ENCODE results near the gene CCL13.

Gene CCL13

GRCh38 chr17:34364751-34365150 is 8.5 kb downstream of the CCL13 start:
- DNase-seq, result no peak

GRCh38 chr17:34365340-34365739 is 9.1 kb downstream of the CCL13 start:
- no peak for DNase-seq

GRCh38 chr17:34366010-34366409 is 9.7 kb downstream of the CCL13 start:
- DNase-seq, result no peak

- DNase-seq, result no peak
These were observed 10.3 kb downstream of the CCL13 start for GRCh38 chr17:34366529-34367107.

GRCh38 chr17:34367486-34368195 is 11.4 kb downstream of the CCL13 start:
- no peak for DNase-seq

GRCh38 chr17:34368196-34368945 is 12.1 kb downstream of the CCL13 start:
- DNase-seq, result no peak

DNA sequence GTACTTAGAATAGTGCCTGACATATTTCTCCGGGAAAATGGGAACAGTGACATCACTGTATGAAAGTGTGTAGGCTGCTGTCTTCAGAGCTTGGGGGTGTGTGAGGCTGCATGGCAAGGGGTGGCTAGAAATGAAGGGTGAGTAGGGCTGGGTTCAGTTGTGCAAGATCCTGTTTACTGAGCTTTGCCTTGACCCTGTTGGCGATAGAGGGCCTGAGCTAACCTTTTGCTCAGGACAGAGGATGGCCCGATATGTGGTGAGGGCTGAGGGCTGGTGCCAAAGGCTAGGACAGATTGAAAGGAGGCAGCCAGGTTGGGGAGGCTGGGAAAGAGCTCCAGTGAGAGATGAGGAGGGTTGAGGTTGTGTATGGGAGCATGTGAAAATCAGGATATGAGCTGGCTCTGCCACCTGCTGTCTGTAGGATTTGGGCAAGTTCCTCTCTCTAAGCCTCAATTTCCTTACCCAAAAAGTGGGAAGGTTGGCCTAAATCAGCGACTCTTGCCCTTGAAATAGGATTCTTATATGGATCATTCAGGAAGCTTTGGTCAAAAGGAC is 12.7 kb downstream of the CCL13 start:
- DNase-seq, result no peak

GRCh38 chr17:34369571-34369970 is 13.3 kb downstream of the CCL13 start:
- no peak for DNase-seq

DNA sequence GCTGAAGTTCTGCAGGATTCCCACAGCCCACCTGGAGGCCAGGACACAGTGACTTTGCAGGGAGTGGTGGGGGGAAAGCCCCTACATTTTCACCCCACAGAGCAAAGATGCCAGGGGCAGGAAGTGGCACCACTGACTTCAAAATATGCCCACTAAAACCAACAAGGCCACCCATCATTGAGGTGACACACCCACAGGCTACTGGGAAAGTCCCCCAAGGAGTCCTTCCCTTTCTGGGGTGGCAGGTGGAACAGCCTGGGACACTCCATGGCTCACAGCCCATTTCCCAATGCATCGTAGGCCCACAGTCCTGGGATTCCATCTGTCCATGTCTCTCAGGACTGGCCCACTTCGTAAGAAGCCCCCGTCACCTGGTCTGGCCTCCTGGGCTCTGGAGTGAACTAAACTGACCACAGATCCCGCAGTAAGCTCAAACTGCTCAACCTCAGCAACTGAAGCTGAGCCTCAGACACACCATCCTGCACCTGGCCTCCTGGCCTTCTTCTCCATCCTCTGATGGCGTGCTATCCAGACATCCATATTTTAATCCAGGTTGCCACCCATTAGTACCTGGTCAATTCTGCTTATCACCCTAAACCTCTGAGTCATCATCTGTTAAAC is 14.2 kb downstream of the CCL13 start:
- DNase-seq, result no peak

- peak; percentile 19 for DNase-seq
These were observed 14.7 kb downstream of the CCL13 start for GRCh38 chr17:34370997-34371395.

- no peak for DNase-seq
These were observed 15.3 kb downstream of the CCL13 start for GRCh38 chr17:34371405-34372100.

DNA sequence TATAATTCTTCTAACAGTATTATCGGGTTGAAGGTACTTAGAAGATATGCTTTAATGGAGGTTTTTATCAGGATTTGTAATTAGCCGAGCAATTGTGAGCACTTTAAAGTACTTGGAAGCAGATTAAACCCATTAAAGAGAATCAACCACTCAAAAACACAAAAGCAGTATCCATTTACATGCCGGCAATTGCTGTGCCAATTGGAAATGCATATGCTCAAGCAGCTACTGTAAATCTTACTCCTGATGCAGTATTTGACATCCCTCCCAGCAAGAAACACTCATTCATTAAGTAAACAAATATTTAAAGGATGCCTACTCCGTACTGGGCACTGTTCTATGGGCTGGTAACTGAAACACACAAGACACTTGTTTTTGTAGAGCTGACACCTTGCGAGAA is 18.2 kb downstream of the CCL13 start:
- no peak for DNase-seq

- DNase-seq, result no peak
These were observed 19.2 kb downstream of the CCL13 start for GRCh38 chr17:34375426-34375997.

DNA sequence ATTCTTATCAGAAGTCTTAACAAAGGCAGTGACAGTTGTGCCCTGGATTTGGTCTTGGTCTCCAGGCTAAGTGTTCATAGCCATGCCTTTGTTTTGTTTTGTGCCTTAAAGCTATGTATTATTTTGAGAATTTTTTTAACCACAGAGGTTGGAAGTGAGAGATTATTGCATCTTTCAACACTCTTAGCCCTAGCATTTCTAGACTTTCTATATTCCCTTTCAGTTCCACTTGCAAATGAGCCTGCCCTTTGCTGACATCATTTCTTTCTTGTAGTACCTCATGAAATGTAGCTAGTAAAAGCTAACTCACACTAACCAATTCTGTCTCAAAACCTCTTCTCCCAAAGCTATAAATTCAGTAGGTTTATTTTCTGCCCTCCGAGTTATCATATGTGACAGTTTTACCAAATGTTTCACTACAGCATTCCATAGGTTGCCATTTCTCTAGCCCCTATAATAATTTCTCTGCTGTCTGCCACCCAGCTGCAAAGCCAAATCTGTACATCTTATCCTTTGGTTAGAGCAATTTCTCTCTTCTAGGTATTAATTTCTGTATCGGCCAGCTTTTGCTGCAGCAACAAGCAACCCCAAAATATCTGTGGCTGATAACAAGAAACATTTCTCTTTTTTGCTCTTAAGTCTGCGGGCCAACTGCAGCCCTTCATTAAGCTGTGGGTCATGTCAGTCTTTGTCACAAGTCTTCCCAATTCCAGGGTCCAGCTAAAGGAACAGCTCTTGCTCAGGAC is 21.0 kb downstream of the CCL13 start:
- DNase-seq, result no peak

DNA sequence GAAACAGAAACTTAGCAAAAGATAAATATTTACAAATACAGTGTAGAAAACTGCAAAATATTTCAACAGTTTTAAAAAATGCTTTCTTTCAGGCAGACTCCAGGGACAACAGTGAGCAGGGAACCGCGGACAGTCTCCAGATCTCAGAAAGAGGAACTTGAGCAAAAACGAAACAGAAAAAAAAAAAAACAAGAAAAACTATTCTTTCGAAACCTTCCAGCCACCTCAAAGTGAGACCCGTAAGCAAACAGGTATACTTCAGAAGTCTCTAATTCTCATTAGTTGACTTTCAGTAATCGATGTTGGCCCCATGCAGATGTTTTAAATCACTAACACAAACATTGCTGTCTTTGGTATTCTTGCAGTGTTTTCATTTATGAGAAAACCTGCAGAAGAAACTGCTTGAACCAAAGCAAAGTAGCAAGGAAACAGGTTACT is 22.4 kb downstream of the CCL13 start:
- DNase-seq, result peak; percentile 51

DNA sequence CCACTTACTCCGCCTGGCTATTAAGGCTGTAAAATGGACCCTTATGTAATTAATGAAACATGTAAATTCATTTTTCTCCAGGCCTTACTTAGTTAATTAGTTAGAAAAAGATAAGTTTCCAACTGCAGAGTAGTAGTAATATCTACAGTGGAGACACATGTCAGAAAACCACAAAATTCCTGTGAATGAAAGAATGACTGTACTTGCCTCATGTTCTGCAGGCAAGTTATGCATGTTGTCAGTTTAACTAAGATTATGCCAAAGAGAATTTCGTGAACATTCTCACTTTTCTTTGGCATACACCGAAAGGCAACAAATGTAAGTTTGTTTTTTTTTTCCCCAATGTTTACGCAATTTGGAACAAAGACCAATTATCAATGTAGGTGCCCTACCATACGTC is 23.6 kb downstream of the CCL13 start:
- DNase-seq, result no peak

DNA sequence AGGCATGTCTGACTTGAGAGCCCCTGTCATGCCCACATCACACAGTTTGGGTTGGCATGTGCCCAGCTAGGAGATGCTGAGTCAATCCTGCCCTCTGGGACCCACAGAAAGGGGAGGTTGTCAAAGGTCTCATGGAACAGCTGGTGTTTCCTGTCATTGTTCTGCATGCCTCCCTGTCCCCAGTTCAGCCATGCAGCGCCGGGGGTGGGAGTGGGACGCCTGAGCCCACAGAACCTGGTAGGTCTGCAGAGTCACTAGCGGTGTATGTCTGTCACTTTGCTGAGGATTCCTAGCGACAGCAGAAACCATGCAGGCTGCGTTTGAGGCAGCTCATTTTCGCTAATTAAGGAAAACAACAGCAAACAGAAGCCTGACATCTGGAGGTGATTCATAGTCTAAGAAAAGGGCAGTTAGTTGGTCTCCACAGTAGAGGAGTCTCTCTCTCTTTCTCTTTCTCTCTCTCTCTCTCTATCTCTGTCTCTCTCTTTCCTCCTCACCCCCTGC is 26.4 kb downstream of the CCL13 start:
- DNase-seq, result peak; percentile 73

DNA sequence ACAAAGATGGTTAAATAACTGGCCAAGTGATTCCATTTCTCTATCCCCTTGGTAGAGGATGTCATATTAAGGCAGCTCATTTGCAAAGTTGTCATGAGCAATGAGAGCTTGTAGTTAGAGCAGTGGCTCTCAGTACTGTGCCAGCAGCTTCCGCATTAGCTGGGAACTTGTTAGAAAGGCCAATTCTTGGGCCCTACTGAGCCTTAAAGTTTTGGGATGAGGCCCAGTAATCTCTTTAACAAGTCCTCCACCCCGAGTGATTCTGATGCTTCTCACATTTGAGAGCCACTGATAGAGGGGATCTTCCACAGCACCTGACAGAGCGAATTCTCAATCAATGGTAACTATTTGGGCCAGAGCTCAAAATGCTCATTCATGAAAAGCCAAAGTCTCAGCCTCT is 26.9 kb downstream of the CCL13 start:
- DNase-seq, result no peak

DNA sequence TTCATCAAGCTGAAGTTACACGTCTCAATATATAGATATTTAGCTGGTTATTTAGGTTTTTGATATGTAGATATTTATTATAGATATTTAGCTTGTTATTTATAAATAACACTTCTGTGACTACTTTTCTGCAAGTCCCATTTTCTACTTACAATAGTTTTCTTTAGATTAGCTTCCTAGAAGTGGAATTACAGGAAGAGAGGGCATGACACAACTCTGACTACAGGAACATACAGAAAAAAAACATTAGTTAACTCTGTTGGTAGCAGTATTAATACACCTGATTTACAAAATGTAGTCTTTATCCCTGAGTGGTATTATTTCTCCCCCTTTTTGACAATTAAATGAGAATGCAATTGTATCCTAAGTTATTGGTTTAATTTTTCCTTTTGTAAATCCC is 28.0 kb downstream of the CCL13 start:
- DNase-seq, result no peak

- no peak for DNase-seq
These were observed 28.7 kb downstream of the CCL13 start for GRCh38 chr17:34384822-34385605.

DNA sequence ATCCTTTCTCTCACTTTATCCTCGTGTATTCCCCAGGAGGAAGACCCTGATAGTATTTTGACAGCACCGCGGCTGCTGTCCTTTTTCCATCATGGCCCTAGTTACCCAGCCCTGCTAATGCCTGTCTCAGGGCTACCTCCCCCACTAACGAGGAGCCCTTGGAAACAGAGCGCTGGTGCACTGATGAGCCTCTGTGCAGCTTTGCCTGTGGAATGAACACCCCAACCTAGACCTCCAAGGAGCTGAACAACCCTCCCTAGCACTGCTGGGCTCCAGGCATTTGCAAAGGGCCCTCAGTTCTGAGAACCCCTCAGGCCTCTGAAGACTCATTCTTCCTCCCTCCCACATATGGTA is 30.0 kb downstream of the CCL13 start:
- DNase-seq, result no peak
